B cell (primary cell): ENCODE results near the gene LTBP2. TPM values are rescaled to one million over a fixed set of nuclear protein-coding genes. Genes with fewer than 3 reads are reported as not detected.

Experiments used
- ATAC-seq: fragments of 200-7000 bp; cut with Tn5 transposase; one replicate; pipeline ENCODE4 v1.10.0; 2021; ENCODE audit warnings: low read depth, mild to moderate bottlenecking, moderate number of reproducible peaks, moderate library complexity
- CTCF ChIA-PET: fragments of 350-600 bp; sonication (Branson Sonifier 250); formaldehyde crosslinking; loops from one replicate; lab custom pipeline; 2021; ENCODE audit warnings: antibody characterized with exemption, inconsistent platforms; lab: Charles Lee
- POLR2A ChIA-PET: fragments of 350-600 bp; sonication (Branson Sonifier 250); formaldehyde crosslinking; loops from one replicate; lab custom pipeline; 2021; ENCODE audit warnings: antibody characterized with exemption; lab: Charles Lee
- DNase-seq: peaks from one replicate; pipeline ENCODE4 v3.0.0; 2013
- H2AFZ ChIP-seq: 2 replicates; pipeline ENCODE4 v1.6.1; 2012; ENCODE audit warnings: mild to moderate bottlenecking, low read depth, low read length; ENCODE audit not compliant: insufficient read depth, poor library complexity, severe bottlenecking
- H3K27ac ChIP-seq, 2 donors: 1 replicate in 1 of 2; 2 replicates in 1 of 2; pipeline ENCODE4 v1.5.1; 2012 to 2013; ENCODE audit warnings: low read length in 2 of 2, mild to moderate bottlenecking in 2 of 2, moderate library complexity in 1 of 2
- H3K27me3 ChIP-seq, 4 experiments: fragments of 200-600 bp in 1 of 4; sonication (generic) in 1 of 4; replicated peaks in 1 of 4; 1 replicate in 2 of 4; 2 replicates in 2 of 4; pipeline versions ENCODE4 v1.6.1 to v1.7.0; 2013 to 2016; ENCODE audit warnings: low read length in 3 of 4, mild to moderate bottlenecking in 2 of 4, mixed read lengths in 1 of 4, moderate library complexity in 1 of 4; ENCODE audit not compliant: insufficient read depth in 4 of 4, control insufficient read depth in 3 of 4; ENCODE audit errors: control extremely low read depth in 1 of 4
- H3K36me3 ChIP-seq, 2 experiments: replicated peaks in 1 of 2; 1 replicate in 1 of 2; 2 replicates in 1 of 2; pipeline versions ENCODE4 v1.6.1 to v1.7.1; 2013; ENCODE audit warnings: low read length in 1 of 2; ENCODE audit not compliant: insufficient read depth in 2 of 2, control insufficient read depth in 1 of 2; ENCODE audit errors: control extremely low read depth in 1 of 2, extremely low read depth in 1 of 2
- H3K4me1 ChIP-seq, 2 donors: fragments of 200-600 bp in 1 of 2; sonication (generic) in 1 of 2; 1 replicate in 1 of 2; 2 replicates in 1 of 2; pipeline versions ENCODE4 v1.5.1 to v1.6.1; 2013 to 2017; ENCODE audit warnings: low read length in 2 of 2; ENCODE audit not compliant: control insufficient read depth in 2 of 2, insufficient read depth in 2 of 2
- H3K4me2 ChIP-seq: replicated peaks from 2 replicates; pipeline ENCODE3; 2012; ENCODE audit warnings: mild to moderate bottlenecking, low read depth, low read length; ENCODE audit not compliant: poor library complexity, severe bottlenecking
- H3K4me3 ChIP-seq, 5 experiments: fragments of 200-600 bp in 1 of 5; sonication (generic) in 1 of 5; 1 replicate in 3 of 5; 2 replicates in 2 of 5; pipeline versions ENCODE4 v1.5.1 to v1.7.0; 2011 to 2016; ENCODE audit warnings: low read length in 4 of 5, mild to moderate bottlenecking in 4 of 5, low read depth in 2 of 5, control low read depth in 1 of 5, moderate library complexity in 1 of 5; ENCODE audit not compliant: insufficient read depth in 1 of 5; ENCODE audit errors: control extremely low read depth in 1 of 5, extremely low read depth in 1 of 5
- H3K79me2 ChIP-seq: fragments of 200-600 bp; sonication (generic); one replicate; pipeline ENCODE4 v1.6.0; 2016; ENCODE audit warnings: low read length; ENCODE audit not compliant: control insufficient read depth, insufficient read depth
- H3K9ac ChIP-seq: fragments of 200-600 bp; sonication (generic); 2 replicates; pipeline ENCODE4 v1.6.1; 2017; ENCODE audit warnings: mild to moderate bottlenecking, low read length, moderate library complexity
- H3K9me3 ChIP-seq, 3 donors: one replicate each; pipeline versions ENCODE4 v1.6.1 to v1.7.1; 2013; ENCODE audit warnings: low read length in 2 of 3; ENCODE audit not compliant: control insufficient read depth in 2 of 3, insufficient read depth in 1 of 3; ENCODE audit errors: control extremely low read depth in 1 of 3
- H4K20me1 ChIP-seq: 2 replicates; pipeline ENCODE4 v1.6.0; 2012; ENCODE audit warnings: mild to moderate bottlenecking, low read length; ENCODE audit not compliant: insufficient read depth, control insufficient read depth, poor library complexity, severe bottlenecking
- H3K27ac Mint-ChIP-seq: one replicate; pipeline ENCODE4 v1.8.0; 2021; ENCODE audit warnings: mixed read lengths
- H3K27me3 Mint-ChIP-seq: one replicate; pipeline ENCODE4 v1.8.0; 2021; ENCODE audit warnings: mixed read lengths
- H3K4me1 Mint-ChIP-seq: one replicate; pipeline ENCODE4 v1.8.0; 2021; ENCODE audit warnings: mixed read lengths
- H3K4me3 Mint-ChIP-seq: one replicate; pipeline ENCODE4 v1.8.0; 2021; ENCODE audit warnings: mixed read lengths
- H3K9me3 Mint-ChIP-seq: one replicate; pipeline ENCODE4 v1.8.0; 2022; ENCODE audit warnings: mixed read lengths; ENCODE audit not compliant: insufficient read depth
- CTCF ChIP-seq: fragments of 200-600 bp; IDR thresholded peaks from one replicate; pipeline ENCODE4 v1.8.0; 2022; ENCODE audit warnings: antibody characterized with exemption, mild to moderate bottlenecking
- EZH2 ChIP-seq: IDR thresholded peaks from 2 replicates; pipeline ENCODE4 v1.6.1; 2012; ENCODE audit warnings: borderline replicate concordance, low read depth, mild to moderate bottlenecking, moderate library complexity, low read length; ENCODE audit not compliant: insufficient read depth, poor library complexity, severe bottlenecking
- WGBS: methylation state at CpG from one replicate; pipeline ENCODE4 v1.1.5; 2013; ENCODE audit warnings: missing lambda C conversion rate; ENCODE audit not compliant: insufficient coverage; 5-methylcytosine and 5-hydroxymethylcytosine counted together
- intact Hi-C: fragments of 100-400 bp; cut with micrococcal nuclease; formaldehyde crosslinking; loops from one replicate; pipeline ENCODE4 v1.10.0; 2022
- polyA plus RNA-seq: library from polyadenylated mRNA; depleted of rRNA; stranded (reverse); fragments of >200 nt; gene quantifications from 2 replicates; pipeline ENCODE4 v1.2.3, GENCODE V29; 2012
- total RNA-seq, 2 donors: library from RNA; stranded (reverse); fragments of 120-200 nt in 1 of 2; gene quantifications; 1 replicate in 1 of 2; 2 replicates in 1 of 2; pipeline versions ENCODE4 v1.2.3 to v1.2.4, GENCODE V29; 2013 to 2022

Gene LTBP2
- total and polyA plus RNA-seq, 2 donors (not counting 1 experiment from before 2014, with no cell fraction given) = 0.12 to 0.22 TPM

GRCh38 chr14:74616996-74617700 is 5.1 kb upstream of the LTBP2 start:
- no peaks in the 10 kb centered on the region for H4K20me1 ChIP-seq
- H3K79me2 ChIP-seq = no peaks in the 10 kb centered on the region
- no peak overlapping the region for H3K4me3 Mint-ChIP-seq
- no peak overlapping the region for H3K27ac ChIP-seq
- 100% methylated on average over 7 of the region's 13 CpGs for WGBS
- H3K36me3 ChIP-seq = no peaks in the 10 kb centered on the region
- H3K4me1 ChIP-seq = peaks cover 37 to 47% of the 10 kb centered on the region in 2 donors
- no peak for ATAC-seq
- no peaks in the 10 kb centered on the region for H3K9me3 ChIP-seq
- H3K27me3 Mint-ChIP-seq = peaks cover 13% of the 10 kb centered on the region
- H3K9ac ChIP-seq = no peak overlapping the region
- intact Hi-C loops = loop anchor here (10.0 kb wide), 1 partner anchor 448 kb away; the partner anchor contains the start of genes ACYP1 and ZC2HC1C
- POLR2A ChIA-PET = no interaction called here
- peaks cover 55% of the 10 kb centered on the region for H3K4me1 Mint-ChIP-seq
- no peak for DNase-seq
- no peak overlapping the region for H3K27ac Mint-ChIP-seq
- no peak overlapping the region for H2AFZ ChIP-seq
- no peak overlapping the region for H3K4me2 ChIP-seq
- H3K27me3 ChIP-seq = peaks cover 0 to 6% (median 1%) of the 10 kb centered on the region in 4 experiments
- TF ChIP-seq EZH2 = no peak
- no peak for TF ChIP-seq CTCF
- no peaks in the 10 kb centered on the region for H3K9me3 Mint-ChIP-seq
- CTCF ChIA-PET = interaction anchor here (0.6 to 3.0 kb wide), 5 partner anchors 8 to 980 kb away, joined by 3 to 25 read pairs (median 3); no protein-coding TSS in a partner anchor
- no peak overlapping the region for H3K4me3 ChIP-seq

- peak overlapping the region; percentile 16 for H3K27ac Mint-ChIP-seq
- no peak overlapping the region for H3K4me3 ChIP-seq
- no peak for ATAC-seq
- H4K20me1 ChIP-seq = no peaks in the 10 kb centered on the region
- 100% methylated on average over 1 of the region's 4 CpGs for WGBS
- no peak overlapping the region for H3K9ac ChIP-seq
- no peak overlapping the region for H3K4me2 ChIP-seq
- intact Hi-C loops = loop anchor here (10.0 kb wide), 1 partner anchor 448 kb away; the partner anchor contains the start of genes ACYP1 and ZC2HC1C
- DNase-seq = no peak
- peaks cover 13% of the 10 kb centered on the region for H3K27me3 Mint-ChIP-seq
- no peak for TF ChIP-seq CTCF
- TF ChIP-seq EZH2 = no peak
- H3K27ac ChIP-seq = no peak overlapping the region
- no peaks in the 10 kb centered on the region for H3K79me2 ChIP-seq
- H3K9me3 ChIP-seq = no peaks in the 10 kb centered on the region
- no peaks in the 10 kb centered on the region for H3K9me3 Mint-ChIP-seq
- ChIA-PET CTCF (interaction anchor here (0.6 kb wide), 1 partner anchor 980 kb away, joined by 6 read pairs; no protein-coding TSS in a partner anchor), POLR2A (no interaction called here)
- no peak overlapping the region for H2AFZ ChIP-seq
- H3K36me3 ChIP-seq = no peaks in the 10 kb centered on the region
- H3K4me1 ChIP-seq = peaks cover 44 to 52% of the 10 kb centered on the region in 2 donors
- peaks cover 0 to 8% (median 3%) of the 10 kb centered on the region in 4 experiments for H3K27me3 ChIP-seq
- peaks cover 55% of the 10 kb centered on the region for H3K4me1 Mint-ChIP-seq
- no peak overlapping the region for H3K4me3 Mint-ChIP-seq
Observed at GRCh38 chr14:74616507-74616906, 4.5 kb upstream of the LTBP2 start.
